Amniotic stem cell (primary cell): ENCODE measurements around the gene CEP162.
"Not testable (repeated sequence)": the region's sequence is repeated elsewhere in the genome, so short reads cannot be mapped to it uniquely, and the experiment has no call there.

Experiments
- DNase-seq: peaks from one replicate; lab custom pipeline; 2025; lab: John Stamatoyannopoulos, UW

The CEP162 gene

GRCh38 chr6:84089081-84089480, 138.4 kb downstream of the CEP162 start:
- no peak for DNase-seq

GRCh38 chr6:84086545-84087429, 140.7 kb downstream of the CEP162 start:
- no peak for DNase-seq

GRCh38 chr6:84086056-84086455, 141.4 kb downstream of the CEP162 start:
- DNase-seq = no peak

GRCh38 chr6:84084705-84085104, 142.7 kb downstream of the CEP162 start:
- not testable (repeated sequence) for DNase-seq

GRCh38 chr6:84082689-84083265, 144.7 kb downstream of the CEP162 start:
- no peak for DNase-seq

- no peak for DNase-seq
Measured at GRCh38 chr6:84081222-84081621, 146.2 kb downstream of the CEP162 start.

GRCh38 chr6:84078335-84078734, 149.1 kb downstream of the CEP162 start:
- DNase-seq = no peak

- no peak for DNase-seq
Measured at GRCh38 chr6:84077645-84078044, 149.8 kb downstream of the CEP162 start.

- no peak for DNase-seq
Measured at GRCh38 chr6:84074988-84075781, 152.3 kb downstream of the CEP162 start.
